Measurements from ENCODE around the gene PURA.

DNA sequence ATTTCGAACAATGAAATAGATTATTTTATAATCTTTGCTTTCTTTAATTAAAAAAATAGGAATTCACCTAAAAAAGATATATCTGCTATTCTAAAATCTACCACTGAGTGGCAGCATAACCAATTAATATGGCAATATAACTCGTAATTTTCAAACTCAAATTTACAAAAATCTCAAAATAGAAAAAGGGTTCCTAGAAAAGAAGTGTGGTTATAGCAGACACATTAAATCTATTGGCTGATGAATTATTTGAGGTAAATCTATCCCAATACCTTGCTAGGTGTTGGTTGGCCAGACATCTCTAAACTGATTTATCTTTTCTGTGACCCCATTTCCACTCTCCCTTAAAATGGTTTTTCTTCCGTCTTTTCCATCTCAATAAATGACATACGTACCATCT is 40.6 kb upstream of the PURA start:
- TF ChIP-seq, protein P1, sequence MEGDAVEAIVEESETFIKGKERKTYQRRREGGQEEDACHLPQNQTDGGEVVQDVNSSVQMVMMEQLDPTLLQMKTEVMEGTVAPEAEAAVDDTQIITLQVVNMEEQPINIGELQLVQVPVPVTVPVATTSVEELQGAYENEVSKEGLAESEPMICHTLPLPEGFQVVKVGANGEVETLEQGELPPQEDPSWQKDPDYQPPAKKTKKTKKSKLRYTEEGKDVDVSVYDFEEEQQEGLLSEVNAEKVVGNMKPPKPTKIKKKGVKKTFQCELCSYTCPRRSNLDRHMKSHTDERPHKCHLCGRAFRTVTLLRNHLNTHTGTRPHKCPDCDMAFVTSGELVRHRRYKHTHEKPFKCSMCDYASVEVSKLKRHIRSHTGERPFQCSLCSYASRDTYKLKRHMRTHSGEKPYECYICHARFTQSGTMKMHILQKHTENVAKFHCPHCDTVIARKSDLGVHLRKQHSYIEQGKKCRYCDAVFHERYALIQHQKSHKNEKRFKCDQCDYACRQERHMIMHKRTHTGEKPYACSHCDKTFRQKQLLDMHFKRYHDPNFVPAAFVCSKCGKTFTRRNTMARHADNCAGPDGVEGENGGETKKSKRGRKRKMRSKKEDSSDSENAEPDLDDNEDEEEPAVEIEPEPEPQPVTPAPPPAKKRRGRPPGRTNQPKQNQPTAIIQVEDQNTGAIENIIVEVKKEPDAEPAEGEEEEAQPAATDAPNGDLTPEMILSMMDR (IDR thresholded peaks at IDR 0.05; ENCODE audit: insufficient read depth, low read depth, low read length), result peak; percentile 49
- no peak for TF ChIP-seq EZH2 (IDR thresholded peaks at IDR 0.05; ENCODE audit: insufficient read depth, low read length)
